ENCODE results near the gene ZBTB11.
A peak's percentile ranks its signal among the peaks of the same experiment; 100 is the strongest.

Gene ZBTB11

GRCh38 chr3:101674518-101674917, 2.4 kb downstream of the ZBTB11 start (continued):
- TF ChIP-seq ZNF324 (tag by site-specific recombination; IDR thresholded peaks at IDR 0.05) (no peak), ZBTB44 (tag by site-specific recombination; IDR thresholded peaks at IDR 0.05) (no peak), ZBTB48 (tag by site-specific recombination; IDR thresholded peaks at IDR 0.05) (no peak), OVOL3 (tag by site-specific recombination; IDR thresholded peaks at IDR 0.05) (no peak), GLIS2 (tag by site-specific recombination; IDR thresholded peaks at IDR 0.05) (no peak), ZNF488 (tag by site-specific recombination; IDR thresholded peaks at IDR 0.05) (no peak), RBAK (tag by site-specific recombination; IDR thresholded peaks at IDR 0.05) (no peak), ZXDB (tag by site-specific recombination; IDR thresholded peaks at IDR 0.05) (no peak), ZNF473 (tag by site-specific recombination; IDR thresholded peaks at IDR 0.05) (no peak), ZNF175 (tag by site-specific recombination; IDR thresholded peaks at IDR 0.05) (no peak), MEIS1 (CRISPR knock-in tag; IDR thresholded peaks at IDR 0.05; ENCODE audit: borderline replicate concordance) (no peak), ZNF660 (tag by site-specific recombination; IDR thresholded peaks at IDR 0.05) (no peak), GFI1B (tag by site-specific recombination; IDR thresholded peaks at IDR 0.05) (no peak), ZNF664 (tag by site-specific recombination; IDR thresholded peaks at IDR 0.05) (0 out of 2 replicates have a peak, but pooled peaks have one; percentile 27), ZNF292 (tag by site-specific recombination; IDR thresholded peaks at IDR 0.05; ENCODE audit: borderline replicate concordance, low read depth) (no peak), ZSCAN23 (tag by site-specific recombination; IDR thresholded peaks at IDR 0.05) (no peak), PRDM1 (tag by site-specific recombination; IDR thresholded peaks at IDR 0.05) (no peak), ZNF114 (tag by site-specific recombination; IDR thresholded peaks at IDR 0.05) (no peak), PRDM6 (tag by site-specific recombination; IDR thresholded peaks at IDR 0.05) (no peak), ZBTB11 (tag by site-specific recombination; conservative IDR thresholded peaks at IDR 0.05; ENCODE audit: low read depth) (peak; percentile 54; the same call in 1 of the 2 replicates), ZNF777 (tag by site-specific recombination; IDR thresholded peaks at IDR 0.05; ENCODE audit: borderline replicate concordance) (no peak), BCL11B (tag by site-specific recombination; IDR thresholded peaks at IDR 0.05; ENCODE audit: low read depth) (no peak), ZNF10 (tag by site-specific recombination; IDR thresholded peaks at IDR 0.05) (no peak), ZNF513 (tag by site-specific recombination; IDR thresholded peaks at IDR 0.05) (no peak), ZNF548 (tag by site-specific recombination; IDR thresholded peaks at IDR 0.05) (no peak), ZNF354C (tag by site-specific recombination; IDR thresholded peaks at IDR 0.05; ENCODE audit: borderline replicate concordance, low read depth) (0 out of 2 replicates have a peak, but pooled peaks have one; percentile 20), ZNF266 (tag by site-specific recombination; IDR thresholded peaks at IDR 0.05; ENCODE audit: low read depth) (0 out of 2 replicates have a peak, but pooled peaks have one; percentile 57), GLI2 (tag by site-specific recombination; IDR thresholded peaks at IDR 0.05; ENCODE audit: borderline replicate concordance, low read depth) (peak; percentile 22; the same call in 1 of the 2 replicates), ZNF211 (tag by site-specific recombination; IDR thresholded peaks at IDR 0.05; ENCODE audit: low read depth) (no peak), ZNF23 (tag by site-specific recombination; IDR thresholded peaks at IDR 0.05; ENCODE audit: borderline replicate concordance) (no peak), HOXC10 (CRISPR knock-in tag; IDR thresholded peaks at IDR 0.05) (no peak), ZNF202 (tag by site-specific recombination; IDR thresholded peaks at IDR 0.05; ENCODE audit: borderline replicate concordance) (peak; percentile 78; the same call in 1 of the 2 replicates), ZNF394 (tag by site-specific recombination; IDR thresholded peaks at IDR 0.05; ENCODE audit: borderline replicate concordance) (peak; percentile 83; the same call in 1 of the 2 replicates), ZNF155 (tag by site-specific recombination; IDR thresholded peaks at IDR 0.05) (no peak)

Measured in HEK293 (cell line).